ENCODE results near the gene RREB1. TPM values are rescaled to one million over a fixed set of nuclear protein-coding genes. Genes with fewer than 3 reads are reported as not detected.

RREB1 gene
- total and polyA plus RNA-seq, 4 experiments from 2014 or later: 0.50 to 43.4 (median 25.2) TPM

DNA sequence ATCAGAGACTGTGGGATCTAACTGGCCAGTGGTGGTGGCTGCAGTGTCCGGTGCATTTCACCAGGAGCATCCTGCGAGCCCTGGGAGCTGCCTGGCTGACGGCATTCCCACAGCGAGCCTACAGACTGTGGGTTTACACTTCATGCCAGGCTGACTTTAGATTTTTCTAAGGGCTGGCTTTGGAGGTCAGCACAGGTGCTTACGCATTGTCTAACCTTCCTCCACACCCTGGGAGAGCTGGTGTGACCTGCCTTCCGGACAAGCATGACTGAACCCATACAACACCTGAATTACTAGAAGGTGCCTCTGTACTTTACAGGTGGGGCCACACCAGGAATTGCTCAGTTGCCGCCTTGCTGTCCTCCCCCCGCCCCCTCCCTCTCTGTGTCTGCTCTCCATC lies 96.2 kb downstream of the RREB1 start:
- H3K36me3 ChIP-seq (ENCODE audit: insufficient read depth, low read length): peaks cover 26% of the 10 kb centered on the region
- no peaks in the 10 kb centered on the region for H3K9me3 ChIP-seq (ENCODE audit: control insufficient read depth in 1 of 2, low read length in 2 of 2)
- H3K4me3 ChIP-seq (ENCODE audit: low read length in 2 of 2): no peak overlapping the region
- no peak overlapping the region for H3K4me3 Mint-ChIP-seq
- H3K27me3 Mint-ChIP-seq: no peaks in the 10 kb centered on the region
- no peak overlapping the region for H3K27ac Mint-ChIP-seq
- peaks cover 30 to 50% of the 10 kb centered on the region in 2 donors for H3K36me3 Mint-ChIP-seq
- CTCF ChIA-PET (ENCODE audit: partially characterized antibody): no interaction called here
- no peak for DNase-seq
- peaks cover 3 to 31% (median 19%) of the 10 kb centered on the region in 4 donors for H3K4me1 Mint-ChIP-seq
- no peak overlapping the region for H3K27ac ChIP-seq (ENCODE audit: low read depth, low read length)
- no peaks in the 10 kb centered on the region for H3K9me3 Mint-ChIP-seq
- no peaks in the 10 kb centered on the region for H3K27me3 ChIP-seq (ENCODE audit: insufficient read depth, low read length)
- H3K4me1 ChIP-seq (ENCODE audit: insufficient read depth, low read length): no peaks in the 10 kb centered on the region
- intact Hi-C loops (cut with micrococcal nuclease): no loop called here
- POLR2A ChIA-PET (ENCODE audit: partially characterized antibody): no interaction called here

DNA sequence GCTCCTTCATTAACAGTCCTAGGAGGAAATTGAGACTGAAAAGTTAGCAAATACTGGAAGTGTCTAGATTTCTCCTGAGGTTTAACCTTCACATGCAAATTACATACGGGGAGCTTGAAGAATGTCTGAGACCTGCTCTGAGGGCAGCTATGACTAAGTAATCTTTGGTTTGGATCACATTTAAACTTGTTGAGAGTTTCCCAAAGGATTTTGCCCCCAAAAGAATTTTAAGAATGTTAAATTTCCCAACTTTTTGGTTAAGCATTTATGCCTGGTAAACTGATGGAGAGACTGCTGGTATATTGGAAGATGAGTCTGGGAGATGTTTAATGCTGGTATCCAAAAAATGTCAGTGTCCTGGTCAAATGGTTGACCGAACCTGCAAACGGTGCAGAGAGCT lies 97.0 kb downstream of the RREB1 start:
- Mint-ChIP-seq H3K27ac (peak overlapping the region in 1 of 7 donors; percentile 64), H3K36me3 (peaks cover 30 to 52% of the 10 kb centered on the region in 2 donors), H3K4me3 (no peak overlapping the region), H3K9me3 (no peaks in the 10 kb centered on the region), H3K4me1 (peaks cover 3 to 29% (median 16%) of the 10 kb centered on the region in 4 donors), H3K27me3 (no peaks in the 10 kb centered on the region)
- Histone ChIP-seq H3K27me3 (ENCODE audit: insufficient read depth, low read length) (no peaks in the 10 kb centered on the region), H3K36me3 (ENCODE audit: insufficient read depth, low read length) (peaks cover 26% of the 10 kb centered on the region), H3K9me3 (ENCODE audit: control insufficient read depth in 1 of 2, low read length in 2 of 2) (no peaks in the 10 kb centered on the region), H3K4me1 (ENCODE audit: insufficient read depth, low read length) (no peaks in the 10 kb centered on the region), H3K27ac (ENCODE audit: low read depth, low read length) (no peak overlapping the region), H3K4me3 (ENCODE audit: low read length in 2 of 2) (no peak overlapping the region)
- ChIA-PET CTCF (ENCODE audit: partially characterized antibody) (no interaction called here), POLR2A (ENCODE audit: partially characterized antibody) (no interaction called here)
- intact Hi-C loops (cut with micrococcal nuclease): no loop called here
- DNase-seq: no peak

DNA sequence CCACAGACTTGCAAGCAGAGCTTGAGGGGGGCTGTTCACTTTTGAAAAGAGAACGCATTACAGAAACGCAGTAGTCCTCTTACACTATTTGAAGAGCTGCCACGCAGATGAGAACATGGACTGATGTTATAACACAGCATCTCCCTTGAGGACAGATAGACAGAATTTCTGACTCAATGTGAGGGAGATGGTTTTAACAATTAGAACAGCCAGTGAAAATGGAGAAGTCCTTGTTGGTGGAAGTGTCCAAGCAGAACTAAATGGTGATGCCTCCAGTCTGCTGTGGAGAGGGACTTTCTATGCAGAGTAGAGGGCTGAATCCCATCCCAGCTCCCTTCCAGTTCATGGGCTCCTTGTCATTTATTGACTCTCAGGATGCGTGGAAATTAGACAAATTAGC lies 100.0 kb downstream of the RREB1 start:
- H3K27me3 Mint-ChIP-seq: no peaks in the 10 kb centered on the region
- Histone ChIP-seq H3K4me1 (ENCODE audit: insufficient read depth, low read length) (no peaks in the 10 kb centered on the region), H3K9me3 (ENCODE audit: control insufficient read depth in 1 of 2, low read length in 2 of 2) (no peaks in the 10 kb centered on the region), H3K4me3 (ENCODE audit: low read length in 2 of 2) (no peak overlapping the region), H3K27ac (ENCODE audit: low read depth, low read length) (no peak overlapping the region), H3K27me3 (ENCODE audit: insufficient read depth, low read length) (no peaks in the 10 kb centered on the region), H3K36me3 (ENCODE audit: insufficient read depth, low read length) (peaks cover 38% of the 10 kb centered on the region)
- ChIA-PET CTCF (ENCODE audit: partially characterized antibody) (interaction anchor here (1.4 kb wide), 1 partner anchor 10 kb away, joined by 3 read pairs; no protein-coding TSS in a partner anchor), POLR2A (ENCODE audit: partially characterized antibody) (no interaction called here)
- intact Hi-C loops (cut with micrococcal nuclease): no loop called here
- no peak for DNase-seq
- H3K4me1 Mint-ChIP-seq: peaks cover 2 to 16% (median 7%) of the 10 kb centered on the region in 4 donors
- H3K36me3 Mint-ChIP-seq: peaks cover 40 to 67% of the 10 kb centered on the region in 2 donors
- no peaks in the 10 kb centered on the region for H3K9me3 Mint-ChIP-seq
- no peak overlapping the region for H3K4me3 Mint-ChIP-seq
- H3K27ac Mint-ChIP-seq: peak overlapping the region in 1 of 7 donors; percentile 12

DNA sequence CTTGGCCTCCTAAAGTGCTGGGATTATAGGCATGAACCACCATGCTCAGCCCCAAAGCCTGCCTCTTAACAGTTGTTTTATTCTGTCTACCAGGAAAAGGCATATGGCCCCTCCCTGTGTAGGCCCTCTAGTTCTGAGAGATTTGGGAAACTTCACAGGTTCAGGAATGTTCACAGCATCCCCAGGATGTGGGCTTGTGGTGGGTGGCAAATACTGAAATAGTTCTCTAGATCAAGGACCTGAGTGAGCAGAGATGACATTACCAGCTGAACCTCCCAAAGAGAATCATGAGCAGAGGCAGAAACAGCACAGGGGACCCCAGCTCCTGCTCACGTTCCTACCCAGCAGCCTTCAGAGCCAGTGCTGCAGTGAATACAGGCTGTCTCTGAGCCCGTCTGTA lies 105.7 kb downstream of the RREB1 start:
- Mint-ChIP-seq H3K27me3 (no peaks in the 10 kb centered on the region), H3K9me3 (no peaks in the 10 kb centered on the region), H3K27ac (peak overlapping the region in 2 of 7 donors; percentile 19 to 55), H3K4me1 (peaks cover 0 to 4% (median 0%) of the 10 kb centered on the region in 4 donors), H3K36me3 (peaks cover 53 to 75% of the 10 kb centered on the region in 2 donors), H3K4me3 (no peak overlapping the region)
- Histone ChIP-seq H3K9me3 (ENCODE audit: control insufficient read depth in 1 of 2, low read length in 2 of 2) (no peaks in the 10 kb centered on the region), H3K36me3 (ENCODE audit: insufficient read depth, low read length) (peaks cover 51% of the 10 kb centered on the region), H3K4me3 (ENCODE audit: low read length in 2 of 2) (no peak overlapping the region), H3K4me1 (ENCODE audit: insufficient read depth, low read length) (no peaks in the 10 kb centered on the region), H3K27me3 (ENCODE audit: insufficient read depth, low read length) (no peaks in the 10 kb centered on the region), H3K27ac (ENCODE audit: low read depth, low read length) (no peak overlapping the region)
- CTCF ChIA-PET (ENCODE audit: partially characterized antibody): no interaction called here
- DNase-seq: no peak
- intact Hi-C loops (cut with micrococcal nuclease): no loop called here
- POLR2A ChIA-PET (ENCODE audit: partially characterized antibody): no interaction called here

DNA sequence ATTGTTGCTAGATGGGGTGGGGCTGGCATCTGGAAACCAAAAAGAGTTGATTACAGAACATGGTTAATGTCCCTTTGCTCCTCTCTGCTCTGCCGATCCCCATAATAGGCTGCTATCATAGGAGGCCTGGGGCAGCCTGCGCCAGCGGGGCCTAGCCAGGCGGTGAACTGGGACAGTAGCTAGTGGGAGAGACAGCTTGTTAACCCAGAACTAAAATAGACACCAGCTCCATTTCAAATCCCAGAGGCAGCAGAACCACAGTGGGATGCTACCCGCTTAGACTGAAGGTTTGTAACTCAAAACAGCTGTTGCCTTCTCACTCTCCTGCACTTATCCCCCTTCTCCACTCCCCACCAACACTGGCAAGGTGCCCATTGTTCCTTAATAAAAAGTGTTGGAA lies 106.7 kb downstream of the RREB1 start:
- ChIA-PET CTCF (ENCODE audit: partially characterized antibody) (no interaction called here), POLR2A (ENCODE audit: partially characterized antibody) (no interaction called here)
- peaks cover 55% of the 10 kb centered on the region for H3K36me3 ChIP-seq (ENCODE audit: insufficient read depth, low read length)
- intact Hi-C loops (cut with micrococcal nuclease): no loop called here
- Mint-ChIP-seq H3K36me3 (peaks cover 53 to 79% of the 10 kb centered on the region in 2 donors), H3K4me3 (no peak overlapping the region), H3K9me3 (no peaks in the 10 kb centered on the region), H3K27me3 (no peaks in the 10 kb centered on the region), H3K27ac (peak overlapping the region in 1 of 7 donors; percentile 1), H3K4me1 (peaks cover 0 to 4% (median 0%) of the 10 kb centered on the region in 4 donors)
- H3K9me3 ChIP-seq (ENCODE audit: control insufficient read depth in 1 of 2, low read length in 2 of 2): no peaks in the 10 kb centered on the region
- no peaks in the 10 kb centered on the region for H3K4me1 ChIP-seq (ENCODE audit: insufficient read depth, low read length)
- no peak overlapping the region for H3K4me3 ChIP-seq (ENCODE audit: low read length in 2 of 2)
- no peak overlapping the region for H3K27ac ChIP-seq (ENCODE audit: low read depth, low read length)
- DNase-seq: no peak
- no peaks in the 10 kb centered on the region for H3K27me3 ChIP-seq (ENCODE audit: insufficient read depth, low read length)

DNA sequence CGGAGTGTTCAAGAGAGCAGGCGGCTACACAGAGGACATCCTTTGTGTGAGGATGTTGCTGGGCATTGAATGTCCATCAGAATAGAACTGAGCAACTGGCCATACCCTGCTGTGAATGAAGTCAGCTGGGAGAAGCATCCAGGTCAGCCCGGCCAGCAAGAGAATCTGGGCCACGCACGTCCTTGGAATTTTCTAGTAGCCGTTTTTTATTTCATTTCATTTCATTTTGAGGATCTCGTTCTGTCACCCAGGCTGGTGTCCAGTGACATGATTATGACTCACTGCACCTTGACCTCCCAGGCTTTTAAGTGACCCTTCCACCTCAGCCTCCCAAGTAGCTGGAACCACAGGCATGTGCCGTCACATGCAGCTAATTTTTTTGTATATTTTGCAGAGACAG lies 107.4 kb downstream of the RREB1 start:
- no peaks in the 10 kb centered on the region for H3K9me3 Mint-ChIP-seq
- Histone ChIP-seq H3K4me3 (ENCODE audit: low read length in 2 of 2) (no peak overlapping the region), H3K4me1 (ENCODE audit: insufficient read depth, low read length) (no peaks in the 10 kb centered on the region), H3K36me3 (ENCODE audit: insufficient read depth, low read length) (peaks cover 60% of the 10 kb centered on the region), H3K27ac (ENCODE audit: low read depth, low read length) (no peak overlapping the region), H3K9me3 (ENCODE audit: control insufficient read depth in 1 of 2, low read length in 2 of 2) (no peaks in the 10 kb centered on the region), H3K27me3 (ENCODE audit: insufficient read depth, low read length) (no peaks in the 10 kb centered on the region)
- no peaks in the 10 kb centered on the region for H3K27me3 Mint-ChIP-seq
- no peak overlapping the region for H3K4me3 Mint-ChIP-seq
- H3K36me3 Mint-ChIP-seq: peaks cover 51 to 78% of the 10 kb centered on the region in 2 donors
- intact Hi-C loops (cut with micrococcal nuclease): no loop called here
- ChIA-PET POLR2A (ENCODE audit: partially characterized antibody) (no interaction called here), CTCF (ENCODE audit: partially characterized antibody) (no interaction called here)
- peaks cover 0 to 4% (median 0%) of the 10 kb centered on the region in 4 donors for H3K4me1 Mint-ChIP-seq
- no peak for DNase-seq
- peak overlapping the region in 2 of 7 donors; percentile 32 to 34 for H3K27ac Mint-ChIP-seq

DNA sequence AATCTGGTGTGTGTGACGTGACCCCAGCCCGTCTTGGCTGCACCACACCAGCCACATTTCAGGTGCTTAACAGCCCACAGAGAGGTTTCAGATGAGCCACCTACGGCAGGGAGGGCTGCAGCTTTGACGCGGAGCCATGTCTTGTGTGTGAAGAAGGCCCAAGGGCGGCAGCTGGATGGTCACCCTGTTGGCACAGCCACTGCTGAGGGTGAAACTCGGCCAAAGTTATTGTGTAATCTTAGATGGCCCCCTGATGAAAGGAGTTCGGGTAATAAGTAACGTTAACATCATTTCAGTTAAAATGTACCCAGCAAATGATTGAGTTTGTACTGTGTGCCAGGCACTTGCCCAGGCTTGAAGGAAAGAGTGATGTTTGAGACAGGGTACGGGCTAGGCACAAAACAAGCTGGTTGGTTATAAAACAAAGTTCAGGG lies 108.1 kb downstream of the RREB1 start:
- Mint-ChIP-seq H3K36me3 (peaks cover 45 to 78% of the 10 kb centered on the region in 2 donors), H3K27me3 (no peaks in the 10 kb centered on the region), H3K4me1 (peaks cover 0 to 4% (median 0%) of the 10 kb centered on the region in 4 donors), H3K4me3 (no peak overlapping the region), H3K27ac (peak overlapping the region in 5 of 7 donors; percentile 29 to 68 (median 34)), H3K9me3 (no peaks in the 10 kb centered on the region)
- Histone ChIP-seq H3K4me3 (ENCODE audit: low read length in 2 of 2) (no peak overlapping the region), H3K27me3 (ENCODE audit: insufficient read depth, low read length) (no peaks in the 10 kb centered on the region), H3K27ac (ENCODE audit: low read depth, low read length) (no peak overlapping the region), H3K4me1 (ENCODE audit: insufficient read depth, low read length) (no peaks in the 10 kb centered on the region), H3K36me3 (ENCODE audit: insufficient read depth, low read length) (peaks cover 58% of the 10 kb centered on the region), H3K9me3 (ENCODE audit: control insufficient read depth in 1 of 2, low read length in 2 of 2) (no peaks in the 10 kb centered on the region)
- DNase-seq: no peak
- CTCF ChIA-PET (ENCODE audit: partially characterized antibody): no interaction called here
- intact Hi-C loops (cut with micrococcal nuclease): no loop called here
- POLR2A ChIA-PET (ENCODE audit: partially characterized antibody): no interaction called here
